Measurements from ENCODE around the gene CELF1. TPM values are rescaled to one million over a fixed set of nuclear protein-coding genes. Genes with fewer than 3 reads are reported as not detected.
A peak's percentile ranks its signal among the peaks of the same experiment; 100 is the strongest.
"Not testable (repeated sequence)": the region's sequence is repeated elsewhere in the genome, so short reads cannot be mapped to it uniquely, and the experiment has no call there.

The CELF1 gene
- total RNA-seq, 1 donor from 2014 or later: 125 TPM

DNA sequence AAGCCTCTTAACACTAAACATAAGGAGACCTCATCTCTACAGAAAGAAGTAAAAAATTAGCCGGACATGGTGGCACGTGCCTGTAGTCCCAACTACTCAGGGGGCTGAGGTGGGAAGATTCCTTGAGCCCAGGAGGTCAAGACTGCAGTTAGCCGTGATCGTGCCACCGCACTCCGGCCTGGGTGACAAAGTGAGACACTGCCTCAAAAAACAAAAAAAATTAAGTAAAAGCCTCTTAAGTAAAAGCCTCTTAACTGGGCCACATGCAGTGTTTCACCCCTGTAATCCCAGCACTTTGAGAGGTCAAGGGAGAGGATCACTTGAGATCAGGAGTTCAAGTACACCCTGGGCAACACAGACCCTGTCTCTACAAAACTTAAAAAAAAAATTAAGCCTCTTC, 25.7 kb downstream of the CELF1 start:
- DNase-seq (ENCODE audit: extremely low spot score, unreplicated experiment): no peak
- Mint-ChIP-seq H3K4me3 (no peak overlapping the region), H3K36me3 (peaks cover 13% of the 10 kb centered on the region), H3K27me3 (no peaks in the 10 kb centered on the region), H3K27ac (no peak overlapping the region), H3K9me3 (no peaks in the 10 kb centered on the region), H3K4me1 (ENCODE audit: unreplicated experiment) (peaks cover 34% of the 10 kb centered on the region)
- TF ChIP-seq, protein P1, sequence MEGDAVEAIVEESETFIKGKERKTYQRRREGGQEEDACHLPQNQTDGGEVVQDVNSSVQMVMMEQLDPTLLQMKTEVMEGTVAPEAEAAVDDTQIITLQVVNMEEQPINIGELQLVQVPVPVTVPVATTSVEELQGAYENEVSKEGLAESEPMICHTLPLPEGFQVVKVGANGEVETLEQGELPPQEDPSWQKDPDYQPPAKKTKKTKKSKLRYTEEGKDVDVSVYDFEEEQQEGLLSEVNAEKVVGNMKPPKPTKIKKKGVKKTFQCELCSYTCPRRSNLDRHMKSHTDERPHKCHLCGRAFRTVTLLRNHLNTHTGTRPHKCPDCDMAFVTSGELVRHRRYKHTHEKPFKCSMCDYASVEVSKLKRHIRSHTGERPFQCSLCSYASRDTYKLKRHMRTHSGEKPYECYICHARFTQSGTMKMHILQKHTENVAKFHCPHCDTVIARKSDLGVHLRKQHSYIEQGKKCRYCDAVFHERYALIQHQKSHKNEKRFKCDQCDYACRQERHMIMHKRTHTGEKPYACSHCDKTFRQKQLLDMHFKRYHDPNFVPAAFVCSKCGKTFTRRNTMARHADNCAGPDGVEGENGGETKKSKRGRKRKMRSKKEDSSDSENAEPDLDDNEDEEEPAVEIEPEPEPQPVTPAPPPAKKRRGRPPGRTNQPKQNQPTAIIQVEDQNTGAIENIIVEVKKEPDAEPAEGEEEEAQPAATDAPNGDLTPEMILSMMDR (conservative IDR thresholded peaks at IDR 0.05): no peak

DNA sequence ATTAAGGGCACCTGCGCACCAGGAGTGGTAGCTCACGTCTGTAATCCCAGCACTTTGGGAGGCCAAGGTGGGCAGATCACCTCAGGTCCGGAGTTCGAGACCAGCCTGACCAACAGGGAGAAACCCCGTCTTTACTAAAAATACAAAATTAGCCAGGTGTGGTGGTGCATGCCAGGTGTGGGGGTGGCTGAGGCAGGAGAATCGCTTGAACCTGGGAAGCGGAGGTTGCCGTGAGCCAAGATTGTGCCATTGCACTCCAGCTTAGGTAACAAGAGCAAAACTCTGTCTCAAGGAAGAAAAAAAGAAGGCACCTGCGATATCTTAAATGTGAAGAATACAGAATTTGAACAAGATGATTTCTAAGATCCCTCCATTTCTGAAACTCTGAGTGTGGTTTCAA, 26.9 kb downstream of the CELF1 start:
- H3K36me3 Mint-ChIP-seq: peaks cover 13% of the 10 kb centered on the region
- H3K4me3 Mint-ChIP-seq; DNase-seq (ENCODE audit: extremely low spot score, unreplicated experiment); H3K9me3 Mint-ChIP-seq; H3K27me3 Mint-ChIP-seq: not testable (repeated sequence)
- H3K27ac Mint-ChIP-seq: peak overlapping the region; percentile 86
- H3K4me1 Mint-ChIP-seq (ENCODE audit: unreplicated experiment): peaks cover 34% of the 10 kb centered on the region

GRCh38 chr11:47524291-47524874, 28.5 kb downstream of the CELF1 start:
- Mint-ChIP-seq H3K4me1 (ENCODE audit: unreplicated experiment) (peaks cover 33% of the 10 kb centered on the region), H3K9me3 (no peaks in the 10 kb centered on the region), H3K36me3 (peaks cover 7% of the 10 kb centered on the region), H3K27me3 (no peaks in the 10 kb centered on the region), H3K4me3 (peak overlapping the region; percentile 15), H3K27ac (peak overlapping the region; percentile 78)
- TF ChIP-seq, protein P1 (conservative IDR thresholded peaks at IDR 0.05): no peak
- no peak for DNase-seq (ENCODE audit: extremely low spot score, unreplicated experiment)

DNA sequence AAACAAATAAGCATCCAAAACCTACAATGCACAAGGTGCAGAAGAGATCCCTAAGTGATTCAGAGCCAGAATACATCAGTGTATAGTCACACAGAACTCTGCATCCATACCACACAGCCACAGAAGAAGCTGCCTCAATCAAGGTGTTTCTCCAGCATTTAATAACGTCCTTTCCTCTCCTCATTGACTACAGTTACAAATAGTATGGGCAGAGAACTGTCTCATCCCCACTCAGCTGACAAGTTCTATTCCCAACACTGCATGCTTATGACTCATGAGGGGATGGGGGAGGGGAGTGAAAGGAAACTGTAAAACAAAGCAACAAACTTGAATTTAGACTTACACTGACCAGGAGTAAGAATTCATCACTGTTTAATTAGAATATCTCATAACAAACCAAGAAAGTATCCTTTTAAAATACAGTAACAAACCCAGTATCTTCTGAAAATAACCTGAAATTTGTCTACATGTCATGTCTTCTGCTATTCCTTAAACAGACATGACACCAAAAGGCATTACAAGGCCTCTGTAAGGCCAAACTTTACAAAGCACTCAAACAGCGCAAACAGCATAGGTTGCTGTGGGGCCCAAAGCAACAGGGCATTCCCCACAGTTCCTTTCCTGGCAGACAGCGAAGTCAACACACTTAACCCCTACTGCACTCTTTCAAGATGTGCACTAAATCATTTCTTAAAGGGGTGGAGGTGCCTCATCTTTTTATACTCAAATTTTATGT, 29.3 kb downstream of the CELF1 start:
- Mint-ChIP-seq H3K27me3 (no peaks in the 10 kb centered on the region), H3K9me3 (no peaks in the 10 kb centered on the region)

GRCh38 chr11:47518212-47518964, 34.5 kb downstream of the CELF1 start:
- Mint-ChIP-seq H3K27ac (no peak overlapping the region), H3K4me3 (no peak overlapping the region), H3K9me3 (no peaks in the 10 kb centered on the region), H3K36me3 (no peaks in the 10 kb centered on the region), H3K27me3 (no peaks in the 10 kb centered on the region), H3K4me1 (ENCODE audit: unreplicated experiment) (peaks cover 35% of the 10 kb centered on the region)
- TF ChIP-seq, protein P1 (conservative IDR thresholded peaks at IDR 0.05): no peak
- DNase-seq (ENCODE audit: extremely low spot score, unreplicated experiment): no peak

More for the DNA sequence above, 29.3 kb downstream of the CELF1 start:
- TF ChIP-seq, protein P1 (conservative IDR thresholded peaks at IDR 0.05): no peak
- H3K4me3 Mint-ChIP-seq: peak overlapping the region; percentile 26
- H3K27ac Mint-ChIP-seq: peak overlapping the region; percentile 78
- DNase-seq (ENCODE audit: extremely low spot score, unreplicated experiment): no peak
- H3K4me1 Mint-ChIP-seq (ENCODE audit: unreplicated experiment): peaks cover 35% of the 10 kb centered on the region
- H3K36me3 Mint-ChIP-seq: peaks cover 7% of the 10 kb centered on the region
